GM21786 (cell line): ENCODE data around the gene HEPH.
"Not testable (repeated sequence)": the region's sequence is repeated elsewhere in the genome, so short reads cannot be mapped to it uniquely, and the experiment has no call there.

Experiments
- ATAC-seq: cut with Tn5 transposase; IDR thresholded peaks from one replicate; pipeline ENCODE4 v1.9.1; 2021; ENCODE audit not compliant: unreplicated experiment

HEPH gene, protein sequence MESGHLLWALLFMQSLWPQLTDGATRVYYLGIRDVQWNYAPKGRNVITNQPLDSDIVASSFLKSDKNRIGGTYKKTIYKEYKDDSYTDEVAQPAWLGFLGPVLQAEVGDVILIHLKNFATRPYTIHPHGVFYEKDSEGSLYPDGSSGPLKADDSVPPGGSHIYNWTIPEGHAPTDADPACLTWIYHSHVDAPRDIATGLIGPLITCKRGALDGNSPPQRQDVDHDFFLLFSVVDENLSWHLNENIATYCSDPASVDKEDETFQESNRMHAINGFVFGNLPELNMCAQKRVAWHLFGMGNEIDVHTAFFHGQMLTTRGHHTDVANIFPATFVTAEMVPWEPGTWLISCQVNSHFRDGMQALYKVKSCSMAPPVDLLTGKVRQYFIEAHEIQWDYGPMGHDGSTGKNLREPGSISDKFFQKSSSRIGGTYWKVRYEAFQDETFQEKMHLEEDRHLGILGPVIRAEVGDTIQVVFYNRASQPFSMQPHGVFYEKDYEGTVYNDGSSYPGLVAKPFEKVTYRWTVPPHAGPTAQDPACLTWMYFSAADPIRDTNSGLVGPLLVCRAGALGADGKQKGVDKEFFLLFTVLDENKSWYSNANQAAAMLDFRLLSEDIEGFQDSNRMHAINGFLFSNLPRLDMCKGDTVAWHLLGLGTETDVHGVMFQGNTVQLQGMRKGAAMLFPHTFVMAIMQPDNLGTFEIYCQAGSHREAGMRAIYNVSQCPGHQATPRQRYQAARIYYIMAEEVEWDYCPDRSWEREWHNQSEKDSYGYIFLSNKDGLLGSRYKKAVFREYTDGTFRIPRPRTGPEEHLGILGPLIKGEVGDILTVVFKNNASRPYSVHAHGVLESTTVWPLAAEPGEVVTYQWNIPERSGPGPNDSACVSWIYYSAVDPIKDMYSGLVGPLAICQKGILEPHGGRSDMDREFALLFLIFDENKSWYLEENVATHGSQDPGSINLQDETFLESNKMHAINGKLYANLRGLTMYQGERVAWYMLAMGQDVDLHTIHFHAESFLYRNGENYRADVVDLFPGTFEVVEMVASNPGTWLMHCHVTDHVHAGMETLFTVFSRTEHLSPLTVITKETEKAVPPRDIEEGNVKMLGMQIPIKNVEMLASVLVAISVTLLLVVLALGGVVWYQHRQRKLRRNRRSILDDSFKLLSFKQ

DNA sequence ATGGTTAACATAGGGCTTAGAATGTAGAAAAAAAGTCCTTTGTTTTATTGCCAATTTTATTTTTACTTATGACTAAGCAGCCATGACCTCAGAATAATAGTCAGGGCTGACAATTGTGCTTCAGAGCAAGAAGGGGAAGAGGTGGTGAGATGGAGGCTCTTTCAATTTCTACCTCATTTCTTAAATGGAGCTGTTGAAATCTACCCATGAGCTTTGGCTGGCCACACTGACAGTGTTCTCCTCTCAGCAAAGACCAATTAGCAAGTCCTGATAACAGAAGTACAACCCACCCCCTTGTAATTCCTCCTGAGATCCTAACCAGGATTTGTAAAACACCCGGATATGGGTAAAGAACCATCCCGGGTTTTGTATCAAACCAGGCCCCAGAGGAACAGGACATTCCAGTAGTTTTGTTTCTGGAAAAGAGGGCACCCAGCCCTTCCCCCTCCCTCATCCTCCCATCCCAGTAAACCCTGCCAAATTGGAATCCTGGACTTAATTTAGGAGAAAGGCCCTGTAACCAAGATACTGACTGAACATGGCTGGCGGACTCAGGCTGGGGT lies at the start of gene HEPH:
TSS of gene HEPH (plus strand) at position 399 of the 563 bp plus-strand sequence. CDS start 6,324 bp downstream, outside the sequence.
- peak; percentile 68 for ATAC-seq

- ATAC-seq = not testable (repeated sequence)
These were observed 45.3 kb upstream of the HEPH start for GRCh38 chrX:66118722-66119121.

- ATAC-seq = not testable (repeated sequence)
These were observed 42.7 kb upstream of the HEPH start for GRCh38 chrX:66121354-66121753.

DNA sequence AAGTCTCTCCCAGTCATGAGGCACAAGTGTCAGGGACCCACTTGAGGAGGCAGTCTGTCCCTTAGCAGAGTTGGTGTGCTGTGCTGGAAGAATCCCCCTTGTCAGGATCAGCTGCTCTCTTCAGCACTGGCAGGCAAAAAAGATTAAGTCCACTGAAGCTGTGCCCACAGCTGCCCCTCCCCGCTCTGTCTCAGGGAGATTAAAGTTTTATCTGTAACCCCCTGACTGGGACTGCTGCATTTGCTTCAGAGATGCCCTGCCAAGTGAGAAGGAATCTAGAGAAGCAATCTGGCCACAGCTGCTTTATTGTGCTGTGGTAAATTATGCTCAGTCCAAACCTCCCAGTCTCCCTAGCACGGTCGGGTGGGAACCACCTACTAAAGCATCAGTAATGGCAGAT lies 37.4 kb upstream of the HEPH start:
- ATAC-seq = no peak

DNA sequence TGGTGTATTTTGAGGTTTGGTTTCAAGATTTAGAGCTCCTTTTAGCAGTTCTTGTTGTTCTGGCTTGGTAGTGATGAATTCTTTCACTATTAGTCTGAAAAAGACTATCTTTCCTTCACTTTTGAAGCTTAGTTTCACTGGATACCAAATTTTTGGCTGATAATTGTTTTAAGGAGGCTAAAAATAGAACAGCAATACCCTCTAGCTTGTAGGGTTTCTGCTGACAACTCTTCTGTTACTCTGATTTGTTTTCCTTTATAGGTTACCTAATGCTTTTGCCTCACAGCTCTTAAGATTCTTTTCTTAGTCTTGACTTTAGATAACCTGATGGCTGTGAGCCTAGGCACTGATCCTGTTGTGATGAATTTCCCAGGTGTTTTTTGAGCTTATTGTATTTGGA lies 33.6 kb upstream of the HEPH start:
- no peak for ATAC-seq

- not testable (repeated sequence) for ATAC-seq
These were observed 28.8 kb upstream of the HEPH start for GRCh38 chrX:66135284-66135683.

GRCh38 chrX:66142351-66142750 lies 21.7 kb upstream of the HEPH start:
- ATAC-seq = no peak

GRCh38 chrX:66144258-66144657 lies 19.8 kb upstream of the HEPH start:
- no peak for ATAC-seq

- no peak for ATAC-seq
These were observed 14.5 kb upstream of the HEPH start for GRCh38 chrX:66149519-66149918.

GRCh38 chrX:66150163-66150562 lies 13.9 kb upstream of the HEPH start:
- no peak for ATAC-seq

GRCh38 chrX:66162331-66162822 lies 1.7 kb upstream of the HEPH start:
- peak; percentile 30 for ATAC-seq

GRCh38 chrX:66163447-66163846 lies 600 bp upstream of the HEPH start:
- peak; percentile 52 for ATAC-seq

GRCh38 chrX:66164470-66164869 lies 423 bp downstream of the HEPH start:
- ATAC-seq = no peak

GRCh38 chrX:66164931-66165330 lies 884 bp downstream of the HEPH start:
- ATAC-seq = no peak

GRCh38 chrX:66166671-66167070 lies 2.6 kb downstream of the HEPH start:
- ATAC-seq = no peak

DNA sequence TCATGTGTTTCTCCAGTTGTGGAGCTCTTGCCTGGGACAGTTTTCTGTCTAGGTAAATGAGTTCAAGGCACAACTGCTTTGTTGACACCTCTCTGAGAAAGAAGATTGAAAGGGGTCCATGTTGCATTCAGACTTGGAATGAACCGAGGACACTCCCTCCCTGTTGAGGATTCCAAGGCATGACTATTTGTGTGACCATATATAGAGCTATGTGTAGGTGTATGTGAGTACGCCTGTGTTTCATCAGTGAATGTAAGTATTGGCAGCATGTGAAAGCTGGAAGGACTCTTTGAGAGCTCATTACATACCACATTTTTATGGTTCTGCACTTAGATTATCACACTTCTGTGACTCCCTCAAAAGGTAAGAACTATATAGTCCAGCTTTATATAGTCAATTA lies 3.4 kb downstream of the HEPH start:
- no peak for ATAC-seq

DNA sequence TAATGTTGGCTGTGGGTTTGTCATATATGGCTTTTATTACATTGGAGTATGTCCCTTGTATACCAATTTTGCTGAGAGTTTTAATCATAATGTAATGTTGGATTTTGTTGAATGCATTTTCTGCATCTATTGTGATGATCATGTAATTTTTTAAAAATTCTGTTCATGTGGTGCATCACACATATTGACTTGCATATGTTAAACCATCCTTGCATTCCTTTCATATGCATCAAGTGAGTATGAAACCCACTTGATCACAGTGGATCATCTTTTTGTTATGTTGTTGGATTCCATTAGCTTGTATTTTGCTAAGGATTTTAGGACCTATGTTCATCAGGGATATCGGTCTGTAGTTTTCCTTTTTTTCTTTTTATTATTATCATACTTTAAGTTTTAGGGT lies 12.1 kb downstream of the HEPH start:
- ATAC-seq = no peak

DNA sequence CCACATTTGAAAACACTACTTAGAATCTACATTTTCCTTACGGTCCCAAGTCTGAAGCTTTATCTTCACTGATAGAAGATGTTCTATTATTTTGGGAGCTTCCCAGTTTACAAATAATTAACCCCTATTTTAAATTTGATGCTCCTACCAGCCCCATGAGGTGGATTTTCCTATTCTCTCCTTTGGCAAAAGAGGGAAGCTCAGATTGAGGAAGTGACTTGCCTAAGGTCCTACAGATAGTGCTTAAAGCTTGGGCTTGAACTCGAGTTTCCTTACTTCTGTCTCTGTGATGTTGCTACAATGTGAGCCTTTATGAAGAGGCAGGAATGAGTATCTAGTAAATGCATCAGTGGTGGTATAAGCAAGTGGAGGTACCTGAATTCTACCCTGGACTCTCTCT lies 27.5 kb downstream of the HEPH start:
- ATAC-seq = no peak

GRCh38 chrX:66193821-66194220 lies 29.8 kb downstream of the HEPH start:
- ATAC-seq = no peak

DNA sequence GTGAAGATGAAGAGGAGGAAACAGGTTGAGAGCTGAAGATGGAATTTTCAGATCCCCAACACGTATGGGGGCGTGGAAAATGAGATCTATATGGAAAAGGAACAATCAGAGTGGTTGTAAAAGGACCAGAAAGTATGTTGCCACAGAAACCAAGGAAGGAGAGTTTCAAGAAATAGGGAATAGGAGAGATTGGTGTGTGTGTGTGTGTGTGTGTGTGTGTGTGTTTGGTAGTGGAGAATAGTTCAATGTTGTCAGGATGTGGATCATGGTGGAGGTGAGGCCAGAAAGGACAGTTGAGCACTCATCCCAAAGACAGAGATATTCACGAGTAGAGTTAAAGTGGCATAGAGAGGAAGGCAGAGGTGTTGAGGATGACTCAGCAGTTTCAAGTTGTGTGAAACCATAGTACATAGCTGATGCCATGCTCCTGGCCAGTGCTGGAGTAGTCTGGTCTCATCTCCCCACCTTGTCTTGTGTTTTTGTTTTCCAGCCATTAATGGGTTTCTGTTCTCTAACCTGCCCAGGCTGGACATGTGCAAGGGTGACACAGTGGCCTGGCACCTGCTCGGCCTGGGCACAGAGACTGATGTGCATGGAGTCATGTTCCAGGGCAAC lies 36.1 kb downstream of the HEPH start:
- peak; percentile 82 for ATAC-seq
